Neural crest cell (in vitro differentiated cells): ENCODE data around the gene STAG1. TPM values are rescaled to one million over a fixed set of nuclear protein-coding genes. Genes with fewer than 3 reads are reported as not detected.

ENCODE experiments used
- DNase-seq: peaks from one replicate; pipeline ENCODE4 v3.0.0; 2021; ENCODE audit warnings: low read depth, mixed read lengths, low spot score
- H3K27ac Mint-ChIP-seq: one replicate; pipeline ENCODE4 v1.8.0; 2021; ENCODE audit warnings: mild to moderate bottlenecking, mixed read lengths; ENCODE audit not compliant: unreplicated experiment
- H3K27me3 Mint-ChIP-seq: 2 replicates; pipeline ENCODE4 v1.8.0; 2021; ENCODE audit warnings: low read depth, mild to moderate bottlenecking, mixed read lengths
- H3K36me3 Mint-ChIP-seq: 2 replicates; pipeline ENCODE4 v1.8.0; 2021; ENCODE audit warnings: low read depth, mild to moderate bottlenecking, mixed read lengths
- H3K4me1 Mint-ChIP-seq: 2 replicates; pipeline ENCODE4 v1.8.0; 2021; ENCODE audit warnings: mixed read lengths
- H3K4me3 Mint-ChIP-seq: one replicate; pipeline ENCODE4 v1.8.0; 2021; ENCODE audit warnings: mild to moderate bottlenecking, mixed read lengths
- H3K9me3 Mint-ChIP-seq: 2 replicates; pipeline ENCODE4 v1.8.0; 2021; ENCODE audit warnings: mixed read lengths
- total RNA-seq: library from RNA; stranded (reverse); gene quantifications from 2 replicates; pipeline ENCODE4 v1.2.1, GENCODE V29; 2021
- TF ChIP-seq, protein P1 (sequence below): fragments of 200-600 bp; sonication (generic); conservative IDR thresholded peaks from 2 replicates; pipeline ENCODE4 v1.5.0; 2021; ENCODE audit warnings: antibody characterized with exemption, mild to moderate bottlenecking

STAG1 gene
- total RNA-seq, 1 donor from 2014 or later = 47.0 TPM

DNA sequence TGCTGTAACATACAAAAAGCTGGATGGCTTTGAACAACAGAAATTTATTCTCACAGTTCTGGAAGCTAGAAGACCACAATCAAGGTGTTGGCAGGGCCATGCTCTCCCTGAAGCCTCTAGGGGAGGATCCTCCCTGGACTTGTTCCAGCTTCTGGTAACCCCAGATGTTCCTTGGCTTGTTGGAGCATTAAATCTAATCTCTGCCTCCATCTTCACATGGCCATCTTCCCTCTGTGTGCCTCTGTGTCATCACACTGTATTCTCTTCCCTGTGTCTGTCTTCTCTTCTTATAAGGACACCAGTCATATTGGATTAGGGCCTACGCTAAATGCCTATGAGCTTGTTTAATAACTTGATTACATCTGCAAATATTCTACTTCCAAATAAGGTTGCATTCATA, 109.5 kb downstream of the STAG1 start:
- H3K27me3 Mint-ChIP-seq = no peaks in the 10 kb centered on the region
- TF ChIP-seq, protein P1, sequence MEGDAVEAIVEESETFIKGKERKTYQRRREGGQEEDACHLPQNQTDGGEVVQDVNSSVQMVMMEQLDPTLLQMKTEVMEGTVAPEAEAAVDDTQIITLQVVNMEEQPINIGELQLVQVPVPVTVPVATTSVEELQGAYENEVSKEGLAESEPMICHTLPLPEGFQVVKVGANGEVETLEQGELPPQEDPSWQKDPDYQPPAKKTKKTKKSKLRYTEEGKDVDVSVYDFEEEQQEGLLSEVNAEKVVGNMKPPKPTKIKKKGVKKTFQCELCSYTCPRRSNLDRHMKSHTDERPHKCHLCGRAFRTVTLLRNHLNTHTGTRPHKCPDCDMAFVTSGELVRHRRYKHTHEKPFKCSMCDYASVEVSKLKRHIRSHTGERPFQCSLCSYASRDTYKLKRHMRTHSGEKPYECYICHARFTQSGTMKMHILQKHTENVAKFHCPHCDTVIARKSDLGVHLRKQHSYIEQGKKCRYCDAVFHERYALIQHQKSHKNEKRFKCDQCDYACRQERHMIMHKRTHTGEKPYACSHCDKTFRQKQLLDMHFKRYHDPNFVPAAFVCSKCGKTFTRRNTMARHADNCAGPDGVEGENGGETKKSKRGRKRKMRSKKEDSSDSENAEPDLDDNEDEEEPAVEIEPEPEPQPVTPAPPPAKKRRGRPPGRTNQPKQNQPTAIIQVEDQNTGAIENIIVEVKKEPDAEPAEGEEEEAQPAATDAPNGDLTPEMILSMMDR = no peak
- no peak for DNase-seq
- no peaks in the 10 kb centered on the region for H3K9me3 Mint-ChIP-seq
- H3K36me3 Mint-ChIP-seq = no peaks in the 10 kb centered on the region
- no peak overlapping the region for H3K4me3 Mint-ChIP-seq
- H3K27ac Mint-ChIP-seq = no peak overlapping the region
- H3K4me1 Mint-ChIP-seq = peaks cover 5% of the 10 kb centered on the region

DNA sequence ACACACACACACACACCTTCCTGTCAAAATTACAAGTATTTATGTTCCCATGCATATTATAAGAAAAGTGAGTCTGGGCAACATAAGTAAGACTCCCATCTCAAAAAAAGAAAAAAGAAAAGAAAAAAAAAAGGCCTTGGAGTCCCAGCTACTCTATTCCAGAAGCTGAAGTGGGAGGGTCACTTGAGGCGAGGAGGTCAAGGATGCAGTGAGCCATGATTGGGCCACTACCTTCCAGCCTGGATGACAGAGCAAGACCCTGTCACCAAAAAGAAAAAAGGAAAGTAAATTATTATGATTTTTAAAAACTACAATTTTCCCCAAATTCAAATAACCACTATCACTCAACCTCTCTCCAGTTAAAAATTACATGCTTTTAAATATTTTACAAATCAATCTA, 113.1 kb downstream of the STAG1 start:
- TF ChIP-seq, protein P1 = no peak
- H3K27me3 Mint-ChIP-seq = no peaks in the 10 kb centered on the region
- H3K27ac Mint-ChIP-seq = no peak overlapping the region
- peaks cover 4% of the 10 kb centered on the region for H3K36me3 Mint-ChIP-seq
- H3K9me3 Mint-ChIP-seq = peaks cover 2% of the 10 kb centered on the region
- peaks cover 12% of the 10 kb centered on the region for H3K4me1 Mint-ChIP-seq
- DNase-seq = no peak
- no peak overlapping the region for H3K4me3 Mint-ChIP-seq

DNA sequence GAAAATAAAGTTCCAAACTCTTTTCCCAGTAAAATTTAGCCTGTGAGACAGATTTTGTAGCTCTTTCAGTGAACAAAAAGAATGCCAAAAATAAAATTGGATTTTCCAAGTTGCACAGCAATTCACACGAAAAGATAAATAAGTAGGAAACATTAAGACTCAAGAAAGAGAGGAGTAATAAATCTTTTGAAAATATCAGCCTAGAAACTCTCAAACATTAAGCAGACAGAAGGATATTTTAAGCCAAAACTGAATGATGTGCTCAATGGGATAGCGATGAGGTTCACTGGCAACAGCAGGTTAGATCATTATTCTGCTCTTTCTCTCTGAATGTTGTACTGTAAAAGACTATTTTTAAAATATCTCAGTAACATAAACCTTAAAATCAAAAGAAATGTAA, 115.0 kb downstream of the STAG1 start:
- no peaks in the 10 kb centered on the region for H3K27me3 Mint-ChIP-seq
- DNase-seq = no peak
- TF ChIP-seq, protein P1 = no peak
- H3K9me3 Mint-ChIP-seq = peaks cover 2% of the 10 kb centered on the region
- H3K4me1 Mint-ChIP-seq = peaks cover 22% of the 10 kb centered on the region
- H3K27ac Mint-ChIP-seq = peak overlapping the region; percentile 38
- peaks cover 4% of the 10 kb centered on the region for H3K36me3 Mint-ChIP-seq
- no peak overlapping the region for H3K4me3 Mint-ChIP-seq

DNA sequence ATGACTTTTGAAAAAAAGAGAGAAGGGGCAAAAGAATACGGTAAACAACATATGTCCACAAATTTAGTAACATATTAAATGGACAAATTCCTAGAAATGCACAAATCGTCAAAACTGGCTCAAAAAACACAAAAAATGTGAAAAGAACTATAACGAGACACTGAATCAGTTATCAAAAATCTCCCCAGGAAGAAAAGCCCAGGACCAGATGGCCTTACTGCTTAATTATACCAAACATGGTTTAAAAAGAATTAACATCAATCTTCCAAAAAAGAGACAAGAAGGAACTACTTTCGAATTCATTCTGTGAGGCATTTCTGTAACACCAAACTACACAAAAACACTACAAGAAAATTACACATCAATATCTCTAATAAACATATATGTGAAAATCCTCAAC, 117.4 kb downstream of the STAG1 start:
- no peak overlapping the region for H3K4me3 Mint-ChIP-seq
- DNase-seq = no peak
- H3K4me1 Mint-ChIP-seq = peaks cover 25% of the 10 kb centered on the region
- no peaks in the 10 kb centered on the region for H3K27me3 Mint-ChIP-seq
- TF ChIP-seq, protein P1 = no peak
- peaks cover 4% of the 10 kb centered on the region for H3K36me3 Mint-ChIP-seq
- no peak overlapping the region for H3K27ac Mint-ChIP-seq
- peaks cover 2% of the 10 kb centered on the region for H3K9me3 Mint-ChIP-seq

DNA sequence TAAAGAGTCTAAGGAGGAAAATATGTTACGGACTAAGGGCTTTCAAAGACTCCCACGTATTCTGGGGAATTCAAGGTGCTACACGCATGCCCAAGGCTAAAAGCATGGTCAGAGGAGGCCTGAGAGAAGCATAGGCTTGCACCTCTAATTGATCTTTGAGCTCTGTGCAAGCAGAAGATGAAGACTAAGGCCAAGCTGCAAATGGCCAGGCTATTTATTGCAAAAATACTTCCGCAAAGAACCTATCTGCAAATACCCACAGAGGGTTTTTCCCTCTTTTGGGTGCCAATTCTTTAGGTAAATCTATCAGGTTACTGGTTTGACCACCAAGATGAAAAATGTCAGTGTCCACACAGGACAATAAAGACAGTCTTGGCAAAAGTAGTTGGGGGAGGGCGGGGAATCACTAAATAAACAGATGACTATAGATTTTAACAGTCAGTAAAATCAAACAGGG, 119.5 kb downstream of the STAG1 start:
- Mint-ChIP-seq H3K4me1 (peaks cover 19% of the 10 kb centered on the region), H3K4me3 (no peak overlapping the region), H3K27me3 (no peaks in the 10 kb centered on the region), H3K9me3 (peaks cover 2% of the 10 kb centered on the region), H3K27ac (no peak overlapping the region), H3K36me3 (peaks cover 4% of the 10 kb centered on the region)
- DNase-seq = no peak
- TF ChIP-seq, protein P1 = no peak

DNA sequence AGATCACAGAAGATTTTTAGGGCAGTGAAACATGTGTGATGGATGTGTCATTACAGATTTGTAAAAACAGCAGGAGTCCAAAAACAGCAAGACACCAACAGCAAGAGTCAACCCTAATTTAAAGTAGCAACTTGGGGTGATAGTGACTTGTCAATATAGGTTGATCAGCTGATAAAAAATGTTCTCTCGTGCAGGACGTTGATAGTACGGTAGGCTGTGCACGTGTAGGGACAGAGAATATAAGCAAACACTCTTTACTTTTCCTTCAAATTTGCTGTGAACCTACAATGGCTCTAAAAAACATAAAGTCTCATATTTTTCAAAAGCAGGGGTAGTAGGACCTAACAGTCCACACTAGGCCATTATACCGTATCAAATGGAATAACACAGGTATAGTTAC, 120.8 kb downstream of the STAG1 start:
- Mint-ChIP-seq H3K4me3 (no peak overlapping the region), H3K27ac (no peak overlapping the region), H3K9me3 (peaks cover 2% of the 10 kb centered on the region), H3K27me3 (no peaks in the 10 kb centered on the region), H3K4me1 (peaks cover 19% of the 10 kb centered on the region), H3K36me3 (peaks cover 4% of the 10 kb centered on the region)
- no peak for DNase-seq
- TF ChIP-seq, protein P1 = no peak
